ENCODE results near the gene SELENOF. TPM values are rescaled to one million over a fixed set of nuclear protein-coding genes. Genes with fewer than 3 reads are reported as not detected.

SELENOF gene
- total and polyA plus RNA-seq, 2 of the 4 experiments (the other 2 are of a cell fraction): 60.0 to 153 TPM

DNA sequence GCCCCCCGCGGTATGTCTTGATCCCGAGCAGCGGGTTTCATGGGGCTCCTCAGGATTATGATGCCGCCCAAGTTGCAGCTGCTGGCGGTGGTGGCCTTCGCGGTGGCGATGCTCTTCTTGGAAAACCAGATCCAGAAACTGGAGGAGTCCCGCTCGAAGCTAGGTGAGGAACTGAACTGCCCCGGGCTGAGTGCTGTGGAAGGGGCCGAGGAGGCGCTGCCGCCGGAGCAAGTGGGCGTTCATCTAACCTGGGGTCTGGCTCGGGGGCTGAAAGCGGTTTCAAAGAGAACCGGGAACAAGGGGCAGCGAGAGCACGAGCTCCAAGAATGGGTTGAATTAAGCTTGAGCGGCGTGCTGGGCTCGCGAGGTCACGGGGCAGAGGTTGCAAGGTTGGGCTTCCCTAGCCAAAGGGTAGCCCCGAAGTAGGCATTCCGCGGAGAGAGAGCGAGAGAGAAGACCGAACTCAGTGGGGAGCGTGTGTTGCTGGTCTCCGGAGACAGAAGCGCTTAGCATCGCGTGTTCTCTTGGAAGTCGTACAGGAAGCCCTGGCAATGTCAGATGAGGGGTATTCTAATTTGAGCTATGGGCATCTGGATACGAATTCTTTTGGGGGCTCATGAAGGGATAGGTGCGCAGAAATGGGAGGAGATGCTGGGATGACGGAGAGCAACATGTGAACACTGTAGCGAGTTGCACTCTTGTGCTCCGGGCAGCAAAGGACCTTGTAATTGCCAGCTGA lies 1.2 kb upstream of the SELENOF start:
- H4K5ac ChIP-seq (ENCODE audit: low read depth, low read length): no peak overlapping the region
- H3K4me2 ChIP-seq (ENCODE audit: low read depth, low read length): peak overlapping the region; percentile 93
- peak overlapping the region; percentile 63; the same call in 1 of the 2 replicates for H3K56ac ChIP-seq (ENCODE audit: extremely low read depth, insufficient read depth, low read length)
- no TSS peak for BruUV-seq (replicated peaks)
- H2BK20ac ChIP-seq (ENCODE audit: low read depth, low read length): no peak overlapping the region
- H2BK120ac ChIP-seq (ENCODE audit: low read depth, low read length): no peak overlapping the region
- peak overlapping the region; percentile 62 for H3K9ac ChIP-seq (ENCODE audit: low read depth, low read length)
- intact Hi-C loops (cut with micrococcal nuclease): loop anchor here (2.0 to 5.0 kb wide), 4 partner anchors 37 to 162 kb away; no protein-coding TSS in a partner anchor
- no peak overlapping the region; the same call in 2 of the 3 replicates for H2BK15ac ChIP-seq (ENCODE audit: low read depth, low read length)
- no peak overlapping the region for H3K18ac ChIP-seq (ENCODE audit: low read depth, low read length)
- peak overlapping the region; percentile 76 for H3K27ac ChIP-seq (ENCODE audit: insufficient read depth, low read length)
- peak overlapping the region in 1 of 2 experiments; percentile 24; a peak in 1 of 4 replicates for H4K8ac ChIP-seq (ENCODE audit: low read depth in 2 of 2, low read length in 2 of 2)
- H3K14ac ChIP-seq (replicated peaks; ENCODE audit: low read depth, low read length): peak overlapping the region; percentile 85
- H2BK5ac ChIP-seq (ENCODE audit: low read depth, low read length, poor library complexity, severe bottlenecking): peak overlapping the region; percentile 18
- dilution Hi-C loops (cut with HindIII; ENCODE audit: low sequenced_read_pairs, unreplicated experiment): no loop called here
- H3K79me1 ChIP-seq (ENCODE audit: low read depth in 1 of 2, low read length in 2 of 2): peaks cover 5 to 37% of the 10 kb centered on the region in 2 experiments; a peak in 3 of 4 replicates
- in situ Hi-C loops (cut with MboI; ENCODE audit: low sequenced_read_pairs): no loop called here
- H3K9me1 ChIP-seq (ENCODE audit: insufficient read depth, low read length): no peaks in the 10 kb centered on the region
- 0% methylated on average over 35 of the region's 43 CpGs; no CpG with 5 or more reads in 1 of the 2 experiments for WGBS, 2 experiments (ENCODE audit: extremely low coverage in 2 of 2, insufficient read length in 1 of 2)
- H2AFZ ChIP-seq (replicated peaks; ENCODE audit: low read length, poor library complexity): peak overlapping the region; percentile 92
- peak overlapping the region; percentile 85 for H3K4me3 ChIP-seq (ENCODE audit: insufficient read depth, low read depth, low read length)
- no peaks in the 10 kb centered on the region for H3K27me3 ChIP-seq (ENCODE audit: control insufficient read depth, insufficient read depth, low read length)
- H3K4ac ChIP-seq (ENCODE audit: low read depth, low read length): peak overlapping the region; percentile 8; the same call in 1 of the 2 replicates
- ATAC-seq (ENCODE audit: low read depth): peak; percentile 7
- no peaks in the 10 kb centered on the region for H3K36me3 ChIP-seq (ENCODE audit: control insufficient read depth, insufficient read depth, low read length)
- H2AK9ac ChIP-seq (replicated peaks; ENCODE audit: low read depth, low read length, poor library complexity): peak overlapping the region; percentile 98
- TF ChIP-seq NFE2L2 (IDR thresholded peaks at IDR 0.05; ENCODE audit: low read depth, low read length) (no peak), MXI1 (IDR thresholded peaks at IDR 0.05; ENCODE audit: borderline replicate concordance, low read depth, low read length) (peak; percentile 11; the same call in 1 of the 2 replicates)
- TF ChIP-seq, protein P1, sequence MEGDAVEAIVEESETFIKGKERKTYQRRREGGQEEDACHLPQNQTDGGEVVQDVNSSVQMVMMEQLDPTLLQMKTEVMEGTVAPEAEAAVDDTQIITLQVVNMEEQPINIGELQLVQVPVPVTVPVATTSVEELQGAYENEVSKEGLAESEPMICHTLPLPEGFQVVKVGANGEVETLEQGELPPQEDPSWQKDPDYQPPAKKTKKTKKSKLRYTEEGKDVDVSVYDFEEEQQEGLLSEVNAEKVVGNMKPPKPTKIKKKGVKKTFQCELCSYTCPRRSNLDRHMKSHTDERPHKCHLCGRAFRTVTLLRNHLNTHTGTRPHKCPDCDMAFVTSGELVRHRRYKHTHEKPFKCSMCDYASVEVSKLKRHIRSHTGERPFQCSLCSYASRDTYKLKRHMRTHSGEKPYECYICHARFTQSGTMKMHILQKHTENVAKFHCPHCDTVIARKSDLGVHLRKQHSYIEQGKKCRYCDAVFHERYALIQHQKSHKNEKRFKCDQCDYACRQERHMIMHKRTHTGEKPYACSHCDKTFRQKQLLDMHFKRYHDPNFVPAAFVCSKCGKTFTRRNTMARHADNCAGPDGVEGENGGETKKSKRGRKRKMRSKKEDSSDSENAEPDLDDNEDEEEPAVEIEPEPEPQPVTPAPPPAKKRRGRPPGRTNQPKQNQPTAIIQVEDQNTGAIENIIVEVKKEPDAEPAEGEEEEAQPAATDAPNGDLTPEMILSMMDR (conservative IDR thresholded peaks at IDR 0.05; ENCODE audit: low read depth, low read length): no peak; the same call in 1 of the 2 replicates
- CTCF ChIA-PET: interaction anchor here (0.8 to 1.6 kb wide), 3 partner anchors 19 to 168 kb away, joined by 3 to 5 read pairs (median 4); no protein-coding TSS in a partner anchor
- no peak overlapping the region for H2AK5ac ChIP-seq (ENCODE audit: low read depth, low read length)
- peak overlapping the region; percentile 99 for H3K23ac ChIP-seq (ENCODE audit: low read depth, low read length)
- peaks cover 35% of the 10 kb centered on the region for H4K20me1 ChIP-seq (ENCODE audit: insufficient read depth, low read length)
- peaks cover 4% of the 10 kb centered on the region; the same call in 1 of the 2 replicates for H3K4me1 ChIP-seq (ENCODE audit: control insufficient read depth, insufficient read depth, low read length)
- POLR2A ChIA-PET (ENCODE audit: unreplicated experiment): no interaction called here
- peak; percentile 53 for DNase-seq
- no peaks in the 10 kb centered on the region for H3K9me3 ChIP-seq (ENCODE audit: control insufficient read depth, insufficient read depth, low read length)
- H4K91ac ChIP-seq (ENCODE audit: insufficient read depth, low read depth, low read length): no peak overlapping the region

Measured in IMR-90 (cell line).